ENCODE measurements around the gene NFASC.

The NFASC gene

DNA sequence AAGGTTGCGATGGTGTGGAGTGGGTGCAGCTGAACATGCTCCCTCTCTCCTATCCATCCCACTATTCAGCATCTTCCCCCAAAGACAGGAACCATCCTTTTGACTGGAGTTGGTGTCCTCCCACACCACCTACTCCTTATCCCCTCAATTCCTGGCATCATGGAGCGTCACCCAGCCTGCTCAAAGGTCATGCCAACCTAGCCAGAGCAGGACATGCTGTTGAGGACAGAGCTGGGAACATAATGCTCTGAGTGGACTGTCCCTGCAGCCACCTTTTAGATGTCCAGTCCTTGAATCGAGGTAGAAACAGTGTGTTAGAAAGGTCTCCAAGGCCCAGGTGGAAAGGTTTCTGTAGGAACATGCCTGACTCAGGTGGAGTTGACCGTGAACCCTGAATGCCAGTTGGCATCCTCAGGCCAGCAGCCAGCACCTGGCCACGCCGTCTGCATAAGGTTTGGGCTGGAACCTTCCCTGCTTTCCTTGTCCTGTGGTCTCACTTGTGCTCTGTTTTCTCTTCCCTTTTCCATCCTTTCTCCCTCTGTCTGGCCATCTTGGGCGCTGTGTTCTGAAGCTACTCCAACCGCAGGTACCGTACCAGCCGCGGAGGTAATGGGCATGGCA lies 120.2 kb downstream of the NFASC start:
- Histone ChIP-seq H3K27ac (ENCODE audit: low read depth, low read length) (no peak overlapping the region), H3K9me2 (replicated peaks; ENCODE audit: control insufficient read depth, low read length) (no peaks in the 10 kb centered on the region), H3K4me1 (ENCODE audit: control insufficient read depth, low read length) (peaks cover 9% of the 10 kb centered on the region), H3K4me3 (ENCODE audit: low read length) (no peak overlapping the region), H3F3A (ENCODE audit: control insufficient read depth, insufficient read depth) (no peaks in the 10 kb centered on the region), H3K27me3 (ENCODE audit: control insufficient read depth, low read length) (no peaks in the 10 kb centered on the region), H4K20me1 (ENCODE audit: control insufficient read depth, insufficient read depth, low read depth, low read length) (no peaks in the 10 kb centered on the region), H3K9me3 (ENCODE audit: control insufficient read depth, insufficient read depth, low read length) (no peaks in the 10 kb centered on the region), H3K4me2 (ENCODE audit: low read length) (no peak overlapping the region), H3K79me2 (ENCODE audit: control insufficient read depth, low read length) (no peaks in the 10 kb centered on the region), H3K36me3 (ENCODE audit: control insufficient read depth, low read length) (no peaks in the 10 kb centered on the region)
- TF ChIP-seq, protein P1, sequence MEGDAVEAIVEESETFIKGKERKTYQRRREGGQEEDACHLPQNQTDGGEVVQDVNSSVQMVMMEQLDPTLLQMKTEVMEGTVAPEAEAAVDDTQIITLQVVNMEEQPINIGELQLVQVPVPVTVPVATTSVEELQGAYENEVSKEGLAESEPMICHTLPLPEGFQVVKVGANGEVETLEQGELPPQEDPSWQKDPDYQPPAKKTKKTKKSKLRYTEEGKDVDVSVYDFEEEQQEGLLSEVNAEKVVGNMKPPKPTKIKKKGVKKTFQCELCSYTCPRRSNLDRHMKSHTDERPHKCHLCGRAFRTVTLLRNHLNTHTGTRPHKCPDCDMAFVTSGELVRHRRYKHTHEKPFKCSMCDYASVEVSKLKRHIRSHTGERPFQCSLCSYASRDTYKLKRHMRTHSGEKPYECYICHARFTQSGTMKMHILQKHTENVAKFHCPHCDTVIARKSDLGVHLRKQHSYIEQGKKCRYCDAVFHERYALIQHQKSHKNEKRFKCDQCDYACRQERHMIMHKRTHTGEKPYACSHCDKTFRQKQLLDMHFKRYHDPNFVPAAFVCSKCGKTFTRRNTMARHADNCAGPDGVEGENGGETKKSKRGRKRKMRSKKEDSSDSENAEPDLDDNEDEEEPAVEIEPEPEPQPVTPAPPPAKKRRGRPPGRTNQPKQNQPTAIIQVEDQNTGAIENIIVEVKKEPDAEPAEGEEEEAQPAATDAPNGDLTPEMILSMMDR (IDR thresholded peaks at IDR 0.05; ENCODE audit: low read depth, low read length, poor library complexity, severe bottlenecking): no peak
- no peak for TF ChIP-seq EZH2phosphoT487 (IDR thresholded peaks at IDR 0.05; ENCODE audit: borderline replicate concordance, low read length)

- Histone ChIP-seq H3K4me1 (ENCODE audit: control insufficient read depth, low read length) (peaks cover 9% of the 10 kb centered on the region), H3K4me3 (ENCODE audit: low read length) (no peak overlapping the region), H3K36me3 (ENCODE audit: control insufficient read depth, low read length) (no peaks in the 10 kb centered on the region), H3K4me2 (ENCODE audit: low read length) (no peak overlapping the region), H3K79me2 (ENCODE audit: control insufficient read depth, low read length) (no peaks in the 10 kb centered on the region), H3K9me2 (replicated peaks; ENCODE audit: control insufficient read depth, low read length) (no peaks in the 10 kb centered on the region), H3K27me3 (ENCODE audit: control insufficient read depth, low read length) (no peaks in the 10 kb centered on the region), H3K27ac (ENCODE audit: low read depth, low read length) (no peak overlapping the region), H3K9me3 (ENCODE audit: control insufficient read depth, insufficient read depth, low read length) (no peaks in the 10 kb centered on the region), H4K20me1 (ENCODE audit: control insufficient read depth, insufficient read depth, low read depth, low read length) (no peaks in the 10 kb centered on the region), H3F3A (ENCODE audit: control insufficient read depth, insufficient read depth) (no peaks in the 10 kb centered on the region)
- TF ChIP-seq, protein P1 (IDR thresholded peaks at IDR 0.05; ENCODE audit: low read depth, low read length, poor library complexity, severe bottlenecking): no peak
- TF ChIP-seq EZH2phosphoT487 (IDR thresholded peaks at IDR 0.05; ENCODE audit: borderline replicate concordance, low read length): no peak
Observed at GRCh38 chr1:204991342-204991844, 120.7 kb downstream of the NFASC start.

- Histone ChIP-seq H3K36me3 (ENCODE audit: control insufficient read depth, low read length) (no peaks in the 10 kb centered on the region), H3K27ac (ENCODE audit: low read depth, low read length) (no peak overlapping the region), H3F3A (ENCODE audit: control insufficient read depth, insufficient read depth) (no peaks in the 10 kb centered on the region), H3K9me2 (replicated peaks; ENCODE audit: control insufficient read depth, low read length) (no peaks in the 10 kb centered on the region), H3K4me2 (ENCODE audit: low read length) (peak overlapping the region; percentile 27; the same call in 1 of the 2 replicates), H3K4me1 (ENCODE audit: control insufficient read depth, low read length) (peaks cover 9% of the 10 kb centered on the region), H3K9me3 (ENCODE audit: control insufficient read depth, insufficient read depth, low read length) (no peaks in the 10 kb centered on the region), H3K4me3 (ENCODE audit: low read length) (no peak overlapping the region), H3K79me2 (ENCODE audit: control insufficient read depth, low read length) (no peaks in the 10 kb centered on the region), H4K20me1 (ENCODE audit: control insufficient read depth, insufficient read depth, low read depth, low read length) (no peaks in the 10 kb centered on the region), H3K27me3 (ENCODE audit: control insufficient read depth, low read length) (no peaks in the 10 kb centered on the region)
- TF ChIP-seq EZH2phosphoT487 (IDR thresholded peaks at IDR 0.05; ENCODE audit: borderline replicate concordance, low read length): no peak
- TF ChIP-seq, protein P1 (IDR thresholded peaks at IDR 0.05; ENCODE audit: low read depth, low read length, poor library complexity, severe bottlenecking): no peak
Observed at GRCh38 chr1:204992201-204992997, 121.7 kb downstream of the NFASC start.
